ENCODE data around the gene ENTPD3. TPM values are rescaled to one million over a fixed set of nuclear protein-coding genes. Genes with fewer than 3 reads are reported as not detected.
"Not testable (repeated sequence)": the region's sequence is repeated elsewhere in the genome, so short reads cannot be mapped to it uniquely, and the experiment has no call there.

The ENTPD3 gene
- total and polyA plus RNA-seq, 7 donors: 1.2 to 13.9 (median 4.9) TPM

DNA sequence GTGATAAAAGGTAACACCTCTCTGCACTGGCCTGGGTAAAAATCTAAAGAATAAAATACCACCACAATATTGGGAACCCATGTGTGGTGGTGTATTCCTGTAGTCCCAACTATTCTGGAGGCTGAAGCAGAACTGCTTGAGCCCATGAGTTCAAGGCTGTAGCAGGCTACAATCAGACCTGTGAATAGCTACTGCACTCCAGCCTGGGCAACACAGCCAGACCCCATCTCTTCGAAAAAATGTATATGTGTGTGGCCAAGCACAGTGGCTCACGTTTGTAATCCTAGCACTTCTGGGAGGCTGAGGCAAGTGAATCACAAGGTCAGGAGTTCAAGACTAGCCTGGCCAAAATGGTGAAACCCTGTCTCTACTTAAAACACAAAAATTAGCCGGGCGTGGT is 68.3 kb downstream of the ENTPD3 start:
- Histone ChIP-seq H3K9me3 (no peaks in the 10 kb centered on the region), H3K27me3 (no peaks in the 10 kb centered on the region), H3K4me3 (no peak overlapping the region), H3K4me1 (peaks cover 0 to 44% (median 38%) of the 10 kb centered on the region in 4 donors), H3K27ac (no peak overlapping the region), H3K36me3 (peaks cover 10 to 24% (median 16%) of the 10 kb centered on the region in 4 donors)
- no peak for DNase-seq
- intact Hi-C loops (cut with DNase I): loop anchor here (5.0 to 10.0 kb wide), 6 partner anchors 67 to 1619 kb away; partner anchors contain the start of genes CTNNB1, SCN11A, SLC25A38 and ULK4
- WGBS, 2 donors: 91 to 92% methylated on average over 4 of the region's 4 CpGs
- TF ChIP-seq POLR2AphosphoS5 (IDR thresholded peaks at IDR 0.05) (no peak), EP300 (IDR thresholded peaks at IDR 0.05) (no peak), CTCF (IDR thresholded peaks at IDR 0.05) (no peak), POLR2A (IDR thresholded peaks at IDR 0.05) (no peak)

DNA sequence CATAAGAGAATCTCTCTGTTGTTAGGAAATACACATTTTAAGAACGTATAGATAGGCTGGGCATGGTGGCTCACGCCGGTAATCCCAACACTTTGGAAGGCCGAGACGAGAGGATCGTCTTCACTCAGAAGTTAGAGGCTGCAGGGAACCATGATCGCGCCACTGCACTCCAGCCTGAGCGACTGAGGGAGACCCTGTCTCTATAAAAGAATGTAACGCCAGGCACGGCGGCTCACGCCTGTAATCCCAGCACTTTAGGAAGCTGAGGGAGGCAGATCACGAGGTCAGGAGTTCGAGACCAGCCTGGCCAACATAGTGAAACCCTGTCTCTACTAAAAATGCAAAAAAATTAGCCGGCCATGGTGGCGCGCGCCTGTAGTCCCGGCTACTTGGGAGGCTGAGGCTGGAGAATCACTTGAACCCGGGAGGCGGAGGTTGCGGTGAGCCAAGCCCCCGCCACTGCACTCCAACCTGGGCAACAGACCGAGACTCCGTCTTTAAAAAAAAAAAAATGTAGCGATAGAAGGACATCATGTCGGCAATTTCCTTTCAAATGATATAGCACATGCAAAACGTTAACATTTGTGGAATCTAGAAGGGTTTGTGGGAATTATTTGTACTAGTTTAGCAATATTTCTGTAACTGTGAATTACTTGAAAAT is 69.4 kb downstream of the ENTPD3 start:
- DNase-seq: no peak
- peaks cover 0 to 44% (median 38%) of the 10 kb centered on the region in 4 donors for H3K4me1 ChIP-seq
- H3K27me3 ChIP-seq: no peaks in the 10 kb centered on the region
- 50 to 59% methylated on average over 29 of the region's 29 CpGs for WGBS, 2 donors
- H3K4me3 ChIP-seq: peak overlapping the region; percentile 68 to 96 (median 90)
- peaks cover 10 to 35% (median 27%) of the 10 kb centered on the region in 4 donors for H3K36me3 ChIP-seq
- no peaks in the 10 kb centered on the region for H3K9me3 ChIP-seq
- intact Hi-C loops (cut with DNase I): loop anchor here (2.0 to 10.0 kb wide), 7 partner anchors 66 to 1618 kb away; partner anchors contain the start of genes CTNNB1, EIF1B, SCN11A and SLC25A38
- TF ChIP-seq POLR2AphosphoS5 (IDR thresholded peaks at IDR 0.05) (no peak), POLR2A (IDR thresholded peaks at IDR 0.05) (no peak), EP300 (IDR thresholded peaks at IDR 0.05) (no peak), CTCF (IDR thresholded peaks at IDR 0.05) (no peak)
- peak overlapping the region; percentile 85 to 94 (median 92) for H3K27ac ChIP-seq

- peak; percentile 80 to 84 for TF ChIP-seq POLR2A (IDR thresholded peaks at IDR 0.05)
- peak in 1 of 4 donors; percentile 37 for TF ChIP-seq EP300 (IDR thresholded peaks at IDR 0.05)
- no peak for TF ChIP-seq CTCF (IDR thresholded peaks at IDR 0.05)
- TF ChIP-seq POLR2AphosphoS5 (IDR thresholded peaks at IDR 0.05): peak; percentile 95 to 98 (median 96)
- Histone ChIP-seq H3K27me3 (no peaks in the 10 kb centered on the region), H3K27ac (peak within 1 kb of the TSS; percentile 85 to 94 (median 92)), H3K36me3 (peaks cover 14 to 43% (median 30%) of the 10 kb centered on the region in 4 donors), H3K4me1 (peaks cover 0 to 41% (median 35%) of the 10 kb centered on the region in 4 donors), H3K9me3 (no peaks in the 10 kb centered on the region), H3K4me3 (peak within 1 kb of the TSS; percentile 68 to 96 (median 90))
- 0% methylated on average over 79 of the region's 79 CpGs for WGBS, 2 donors
- intact Hi-C loops (cut with DNase I): loop anchor here (2.0 to 10.0 kb wide), 7 partner anchors 65 to 1618 kb away; partner anchors contain the start of genes CTNNB1, EIF1B, SCN11A and SLC25A38
- peak; percentile 99 for DNase-seq
Measured at GRCh38 chr3:40456940-40457823, 70.2 kb downstream of the ENTPD3 start, which contains the start of gene RPL14. Gene RPL14 (plus strand): TSS chr3:40457339. CDS start chr3:40457472, 133 bp downstream.

DNA sequence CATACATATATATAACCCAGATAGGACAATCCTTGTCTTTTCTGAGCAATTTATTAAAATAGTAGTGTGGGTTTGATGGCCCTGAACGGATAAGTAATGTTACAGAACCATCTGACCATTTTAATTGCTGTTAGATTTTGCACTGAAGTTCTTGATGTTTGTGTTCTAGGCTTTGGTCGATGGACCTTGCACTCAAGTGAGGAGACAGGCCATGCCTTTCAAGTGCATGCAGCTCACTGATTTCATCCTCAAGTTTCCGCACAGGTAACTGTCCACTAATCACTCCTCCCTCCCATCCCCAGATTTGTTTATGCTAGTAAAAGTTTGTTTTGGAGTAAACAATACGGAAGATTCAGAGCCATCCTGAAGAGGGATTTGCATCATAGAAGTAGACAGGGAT is 71.5 kb downstream of the ENTPD3 start:
- H3K36me3 ChIP-seq: peaks cover 17 to 56% (median 43%) of the 10 kb centered on the region in 4 donors
- intact Hi-C loops (cut with DNase I): loop anchor here (5.0 to 10.0 kb wide), 6 partner anchors 64 to 1616 kb away; partner anchors contain the start of genes CTNNB1, SCN11A, SLC25A38 and ULK4
- 74 to 87% methylated on average over 4 of the region's 4 CpGs for WGBS, 2 donors

DNA sequence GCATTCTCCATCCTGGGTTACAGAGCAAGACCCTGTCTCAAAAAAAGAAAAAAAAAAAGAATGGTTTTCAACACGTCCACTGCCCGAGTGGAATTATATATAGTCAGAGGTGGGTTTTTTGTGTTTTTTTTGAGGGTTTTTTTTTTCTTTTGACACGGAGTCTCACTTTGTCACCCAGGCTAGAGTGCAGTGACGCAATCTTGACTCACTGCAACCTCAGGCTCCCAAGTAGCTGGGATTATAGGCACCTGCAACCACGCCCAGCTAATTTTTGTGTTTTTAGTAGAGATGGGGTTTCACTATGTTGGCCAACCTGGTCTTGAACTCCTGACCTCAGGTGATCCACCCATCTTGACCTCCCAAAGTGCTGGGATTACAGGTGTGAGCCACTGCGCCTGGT is 73.5 kb downstream of the ENTPD3 start:
- H3K4me3 ChIP-seq; H3K27me3 ChIP-seq; DNase-seq; H3K9me3 ChIP-seq; intact Hi-C loops (cut with DNase I); H3K27ac ChIP-seq: not testable (repeated sequence)
- Histone ChIP-seq H3K4me1 (peaks cover 0 to 27% (median 23%) of the 10 kb centered on the region in 4 donors), H3K36me3 (peaks cover 22 to 72% (median 50%) of the 10 kb centered on the region in 4 donors)
- WGBS, 2 donors: 85% methylated on average over 6 of the region's 6 CpGs

More for the DNA sequence above, 71.5 kb downstream of the ENTPD3 start:
- H3K4me3 ChIP-seq: peak overlapping the region in 1 of 4 donors; percentile 94
- H3K4me1 ChIP-seq: peaks cover 0 to 34% (median 29%) of the 10 kb centered on the region in 4 donors
- no peaks in the 10 kb centered on the region for H3K27me3 ChIP-seq
- TF ChIP-seq CTCF (IDR thresholded peaks at IDR 0.05) (no peak), POLR2A (IDR thresholded peaks at IDR 0.05) (no peak), EP300 (IDR thresholded peaks at IDR 0.05) (no peak), POLR2AphosphoS5 (IDR thresholded peaks at IDR 0.05) (no peak)
- no peaks in the 10 kb centered on the region for H3K9me3 ChIP-seq
- DNase-seq: no peak
- H3K27ac ChIP-seq: peak overlapping the region in 3 of 4 donors; percentile 85 to 94 (median 91)

All from sigmoid colon (tissue), 7 donors.